H1 (cell line): ENCODE measurements around the gene USH2A. TPM values are rescaled to one million over a fixed set of nuclear protein-coding genes. Genes with fewer than 3 reads are reported as not detected.

Experiments
- SAP30 ChIP-seq: fragments of 300-600 bp; sonication (generic); IDR thresholded peaks from 2 replicates; pipeline ENCODE4 v1.7.1; 2012; ENCODE audit warnings: low read length, moderate library complexity, mild to moderate bottlenecking, inconsistent platforms; ENCODE audit not compliant: insufficient read depth, insufficient replicate concordance
- SIX5 ChIP-seq: IDR thresholded peaks from 2 replicates; pipeline ENCODE4 v1.6.1; 2011; ENCODE audit warnings: mild to moderate bottlenecking, low read depth, low read length
- polyA plus RNA-seq, 7 experiments: library from polyadenylated mRNA; depleted of rRNA in 3 of 7; stranded (reverse) in 5 of 7; unstranded in 2 of 7; fragments of >200 nt in 5 of 7; fragments of 200-250 nt in 2 of 7; gene quantifications; 1 replicate in 5 of 7; 2 replicates in 1 of 7; 4 replicates in 1 of 7; pipeline versions ENCODE4 v1.2.1 to v1.2.3, GENCODE V29; 2011 to 2013; ENCODE audit warnings: missing spikeins in 2 of 7, mixed read lengths in 2 of 7
- total RNA-seq: library from RNA; stranded (reverse); fragmentation: NEBNext Ultra II Directional; extraction: Animal tissue kit (Norgen Biotek cat#: 25700); gene quantifications from 2 replicates; pipeline ENCODE4 v1.2.1, GENCODE V29; 2021
- TF ChIP-seq, protein P1 (sequence below): IDR thresholded peaks from 2 replicates; pipeline ENCODE4 v1.6.1; 2011; ENCODE audit warnings: low read length, improper control_type of control experiment

The USH2A gene
- total and polyA plus RNA-seq, 2 of the 8 experiments (the other 6 are each of a cell fraction or from before 2014, with no cell fraction given): 0.02 to 0.17 TPM

DNA sequence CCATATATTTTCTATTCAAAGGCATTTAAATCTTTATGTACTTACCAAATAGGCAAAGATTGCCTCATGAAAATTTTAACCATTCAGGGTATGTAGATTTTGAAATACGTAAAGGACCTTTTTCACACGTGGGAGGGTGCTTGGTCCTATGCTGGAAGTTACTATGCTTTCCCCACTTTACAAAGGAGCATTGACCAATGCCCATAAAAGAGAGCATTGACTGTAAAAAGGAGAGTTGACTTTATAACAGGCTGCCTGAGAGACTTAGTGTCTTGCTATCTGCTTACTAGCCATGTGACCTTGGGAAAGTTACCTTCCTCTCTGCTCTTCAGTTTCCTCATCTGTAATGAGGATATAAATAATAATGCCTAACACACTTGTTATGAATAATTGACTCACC lies 346.5 kb downstream of the USH2A start (continued):
- TF ChIP-seq SIX5 (no peak), SAP30 (no peak)
- TF ChIP-seq, protein P1, sequence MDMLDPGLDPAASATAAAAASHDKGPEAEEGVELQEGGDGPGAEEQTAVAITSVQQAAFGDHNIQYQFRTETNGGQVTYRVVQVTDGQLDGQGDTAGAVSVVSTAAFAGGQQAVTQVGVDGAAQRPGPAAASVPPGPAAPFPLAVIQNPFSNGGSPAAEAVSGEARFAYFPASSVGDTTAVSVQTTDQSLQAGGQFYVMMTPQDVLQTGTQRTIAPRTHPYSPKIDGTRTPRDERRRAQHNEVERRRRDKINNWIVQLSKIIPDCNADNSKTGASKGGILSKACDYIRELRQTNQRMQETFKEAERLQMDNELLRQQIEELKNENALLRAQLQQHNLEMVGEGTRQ: no peak
- TF ChIP-seq, all 59 proteins: peak for 0
